ENCODE data around the gene DIRAS3.
"Not testable (repeated sequence)": the region's sequence is repeated elsewhere in the genome, so short reads cannot be mapped to it uniquely, and the experiment has no call there.

Gene DIRAS3

GRCh38 chr1:68010090-68010489 is 40.3 kb downstream of the DIRAS3 start:
- Histone ChIP-seq H3K4me1 (ENCODE audit: control insufficient read depth, insufficient read depth, low read depth, low read length) (no peaks in the 10 kb centered on the region), H3K4me2 (ENCODE audit: low read length, poor library complexity, severe bottlenecking) (no peak overlapping the region), H2BK5ac (ENCODE audit: low read depth, low read length, poor library complexity, severe bottlenecking) (no peak overlapping the region), H3K36me3 (ENCODE audit: control insufficient read depth in 1 of 2, insufficient read depth in 2 of 2, low read depth in 1 of 2, low read length in 2 of 2) (no peaks in the 10 kb centered on the region), H3K27me3 (ENCODE audit: control insufficient read depth in 1 of 2, insufficient read depth in 1 of 2, low read length in 2 of 2) (no peaks in the 10 kb centered on the region), H3K79me1 (replicated peaks; ENCODE audit: low read length, poor library complexity, severe bottlenecking) (no peaks in the 10 kb centered on the region), H4K8ac (ENCODE audit: low read length) (no peak overlapping the region), H3K4ac (ENCODE audit: low read depth in 1 of 2, low read length in 2 of 2) (no peak overlapping the region), H3K9me3 (ENCODE audit: control insufficient read depth, low read length) (no peaks in the 10 kb centered on the region), H3K9ac (ENCODE audit: low read length) (no peak overlapping the region), H4K91ac (ENCODE audit: low read length) (no peak overlapping the region), H3K27ac (ENCODE audit: low read length, poor library complexity, severe bottlenecking) (no peak overlapping the region), H3K14ac (ENCODE audit: low read length in 2 of 2) (no peak overlapping the region), H2BK120ac (ENCODE audit: low read depth, low read length) (no peak overlapping the region), H3K4me3 (ENCODE audit: insufficient read depth in 1 of 2, low read depth in 1 of 2, low read length in 2 of 2) (no peak overlapping the region), H2AK5ac (ENCODE audit: low read length, severe bottlenecking) (no peak overlapping the region), H3K23ac (ENCODE audit: low read length in 2 of 2) (no peak overlapping the region), H3K18ac (ENCODE audit: low read depth in 1 of 2, low read length in 2 of 2) (no peak overlapping the region), H2AFZ (ENCODE audit: low read depth, low read length) (no peak overlapping the region), H2BK15ac (ENCODE audit: low read depth, poor library complexity, severe bottlenecking) (no peak overlapping the region), H2BK12ac (ENCODE audit: low read length in 2 of 2) (no peak overlapping the region)
- DNase-seq = peak; percentile 33

DNA sequence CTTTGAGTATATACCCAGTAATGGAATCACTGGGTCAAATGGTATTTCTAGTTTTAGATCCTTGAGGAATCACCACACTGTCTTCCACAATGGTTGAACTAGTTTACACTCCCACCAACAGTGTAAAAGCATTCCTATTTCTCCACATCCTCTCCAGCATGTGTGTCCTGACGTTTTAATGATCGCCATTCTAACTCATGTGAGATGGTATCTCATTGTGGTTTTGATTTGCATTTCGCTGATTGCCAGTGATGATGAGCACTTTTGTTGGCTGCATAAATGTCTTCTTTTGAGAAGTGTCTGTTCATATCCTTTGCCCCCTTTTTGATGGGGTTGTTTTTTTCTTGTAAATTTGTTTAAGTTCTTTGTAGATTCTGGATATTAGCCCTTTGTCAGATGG is 46.8 kb downstream of the DIRAS3 start:
- H3K18ac ChIP-seq (ENCODE audit: low read depth in 1 of 2, low read length in 2 of 2); H3K9ac ChIP-seq (ENCODE audit: low read length); H3K23ac ChIP-seq (ENCODE audit: low read length in 2 of 2); H3K4me3 ChIP-seq (ENCODE audit: insufficient read depth in 1 of 2, low read depth in 1 of 2, low read length in 2 of 2); H2AK5ac ChIP-seq (ENCODE audit: low read length, severe bottlenecking); H3K4me2 ChIP-seq (ENCODE audit: low read length, poor library complexity, severe bottlenecking); H3K14ac ChIP-seq (ENCODE audit: low read length in 2 of 2); H3K36me3 ChIP-seq (ENCODE audit: control insufficient read depth in 1 of 2, insufficient read depth in 2 of 2, low read depth in 1 of 2, low read length in 2 of 2); H2BK12ac ChIP-seq (ENCODE audit: low read length in 2 of 2); DNase-seq; H4K91ac ChIP-seq (ENCODE audit: low read length); H3K79me1 ChIP-seq (replicated peaks; ENCODE audit: low read length, poor library complexity, severe bottlenecking); H2BK120ac ChIP-seq (ENCODE audit: low read depth, low read length); H2AFZ ChIP-seq (ENCODE audit: low read depth, low read length); H2BK15ac ChIP-seq (ENCODE audit: low read depth, poor library complexity, severe bottlenecking); H3K27me3 ChIP-seq (ENCODE audit: control insufficient read depth in 1 of 2, insufficient read depth in 1 of 2, low read length in 2 of 2); H3K4ac ChIP-seq (ENCODE audit: low read depth in 1 of 2, low read length in 2 of 2); H4K8ac ChIP-seq (ENCODE audit: low read length); H3K27ac ChIP-seq (ENCODE audit: low read length, poor library complexity, severe bottlenecking); H2BK5ac ChIP-seq (ENCODE audit: low read depth, low read length, poor library complexity, severe bottlenecking); H3K4me1 ChIP-seq (ENCODE audit: control insufficient read depth, insufficient read depth, low read depth, low read length): not testable (repeated sequence)
- WGBS = 83% methylated on average over 3 of the region's 3 CpGs
- peaks cover 16% of the 10 kb centered on the region for H3K9me3 ChIP-seq (ENCODE audit: control insufficient read depth, low read length)

- no peaks in the 10 kb centered on the region for H3K4me1 ChIP-seq (ENCODE audit: control insufficient read depth, insufficient read depth, low read depth, low read length)
- H3K9me3 ChIP-seq (ENCODE audit: control insufficient read depth, low read length) = peaks cover 16% of the 10 kb centered on the region
- H3K4ac ChIP-seq (ENCODE audit: low read depth in 1 of 2, low read length in 2 of 2) = no peak overlapping the region
- no peaks in the 10 kb centered on the region for H3K27me3 ChIP-seq (ENCODE audit: control insufficient read depth in 1 of 2, insufficient read depth in 1 of 2, low read length in 2 of 2)
- H2BK15ac ChIP-seq (ENCODE audit: low read depth, poor library complexity, severe bottlenecking) = no peak overlapping the region
- no peak overlapping the region for H3K4me3 ChIP-seq (ENCODE audit: insufficient read depth in 1 of 2, low read depth in 1 of 2, low read length in 2 of 2)
- no peak for DNase-seq
- no peak overlapping the region for H4K8ac ChIP-seq (ENCODE audit: low read length)
- no peak overlapping the region for H3K18ac ChIP-seq (ENCODE audit: low read depth in 1 of 2, low read length in 2 of 2)
- H3K36me3 ChIP-seq (ENCODE audit: control insufficient read depth in 1 of 2, insufficient read depth in 2 of 2, low read depth in 1 of 2, low read length in 2 of 2) = no peaks in the 10 kb centered on the region
- no CpG with 5 or more reads among the region's 1 CpG for WGBS
- H3K23ac ChIP-seq (ENCODE audit: low read length in 2 of 2) = no peak overlapping the region
- H2BK120ac ChIP-seq (ENCODE audit: low read depth, low read length) = no peak overlapping the region
- no peaks in the 10 kb centered on the region for H3K79me1 ChIP-seq (replicated peaks; ENCODE audit: low read length, poor library complexity, severe bottlenecking)
- H2AFZ ChIP-seq (ENCODE audit: low read depth, low read length) = no peak overlapping the region
- H3K14ac ChIP-seq (ENCODE audit: low read length in 2 of 2) = no peak overlapping the region
- no peak overlapping the region for H3K9ac ChIP-seq (ENCODE audit: low read length)
- no peak overlapping the region for H4K91ac ChIP-seq (ENCODE audit: low read length)
- no peak overlapping the region for H3K4me2 ChIP-seq (ENCODE audit: low read length, poor library complexity, severe bottlenecking)
- no peak overlapping the region for H2AK5ac ChIP-seq (ENCODE audit: low read length, severe bottlenecking)
- H2BK5ac ChIP-seq (ENCODE audit: low read depth, low read length, poor library complexity, severe bottlenecking) = no peak overlapping the region
- H2BK12ac ChIP-seq (ENCODE audit: low read length in 2 of 2) = no peak overlapping the region
- no peak overlapping the region for H3K27ac ChIP-seq (ENCODE audit: low read length, poor library complexity, severe bottlenecking)
These were observed 50.2 kb downstream of the DIRAS3 start for GRCh38 chr1:68000191-68000590.

DNA sequence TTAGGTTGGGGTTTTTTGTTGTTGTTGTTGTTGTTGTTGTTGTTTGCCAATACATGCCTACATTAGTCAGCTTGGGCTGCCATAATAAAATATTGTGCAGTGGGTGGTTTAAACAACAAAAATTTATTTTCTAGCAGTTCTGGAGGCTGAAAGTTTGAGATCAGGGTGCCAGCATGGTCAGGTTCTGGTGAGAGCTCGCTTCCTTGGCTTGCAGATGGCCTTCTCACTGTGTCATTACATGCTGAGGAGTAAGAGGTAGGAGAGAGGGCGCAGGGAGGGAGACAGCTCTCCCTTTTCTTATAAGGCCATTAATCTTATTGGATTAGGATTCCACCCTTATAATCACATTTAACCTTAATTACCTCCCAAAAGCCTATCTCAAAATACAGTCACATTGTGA is 52.7 kb downstream of the DIRAS3 start:
- no peak overlapping the region for H2AFZ ChIP-seq (ENCODE audit: low read depth, low read length)

More for the DNA sequence above, 52.7 kb downstream of the DIRAS3 start:
- H3K4me2 ChIP-seq (ENCODE audit: low read length, poor library complexity, severe bottlenecking) = no peak overlapping the region
- no peak overlapping the region for H4K91ac ChIP-seq (ENCODE audit: low read length)
- no peak overlapping the region for H2BK120ac ChIP-seq (ENCODE audit: low read depth, low read length)
- no peaks in the 10 kb centered on the region for H3K36me3 ChIP-seq (ENCODE audit: control insufficient read depth in 1 of 2, insufficient read depth in 2 of 2, low read depth in 1 of 2, low read length in 2 of 2)
- DNase-seq = no peak
- no peak overlapping the region for H3K4me3 ChIP-seq (ENCODE audit: insufficient read depth in 1 of 2, low read depth in 1 of 2, low read length in 2 of 2)
- H3K9me3 ChIP-seq (ENCODE audit: control insufficient read depth, low read length) = peaks cover 30% of the 10 kb centered on the region
- H2BK5ac ChIP-seq (ENCODE audit: low read depth, low read length, poor library complexity, severe bottlenecking) = no peak overlapping the region
- no peak overlapping the region for H4K8ac ChIP-seq (ENCODE audit: low read length)
- H3K14ac ChIP-seq (ENCODE audit: low read length in 2 of 2) = no peak overlapping the region
- no peak overlapping the region for H3K4ac ChIP-seq (ENCODE audit: low read depth in 1 of 2, low read length in 2 of 2)
- H3K27ac ChIP-seq (ENCODE audit: low read length, poor library complexity, severe bottlenecking) = no peak overlapping the region
- no peak overlapping the region for H2BK15ac ChIP-seq (ENCODE audit: low read depth, poor library complexity, severe bottlenecking)
- no peak overlapping the region for H3K23ac ChIP-seq (ENCODE audit: low read length in 2 of 2)
- H2BK12ac ChIP-seq (ENCODE audit: low read length in 2 of 2) = no peak overlapping the region
- H3K18ac ChIP-seq (ENCODE audit: low read depth in 1 of 2, low read length in 2 of 2) = no peak overlapping the region
- H3K9ac ChIP-seq (ENCODE audit: low read length) = no peak overlapping the region
- WGBS = 79% methylated on average over 2 of the region's 2 CpGs
- no peaks in the 10 kb centered on the region for H3K79me1 ChIP-seq (replicated peaks; ENCODE audit: low read length, poor library complexity, severe bottlenecking)
- H2AK5ac ChIP-seq (ENCODE audit: low read length, severe bottlenecking) = no peak overlapping the region
- H3K4me1 ChIP-seq (ENCODE audit: control insufficient read depth, insufficient read depth, low read depth, low read length) = no peaks in the 10 kb centered on the region
- H3K27me3 ChIP-seq (ENCODE audit: control insufficient read depth in 1 of 2, insufficient read depth in 1 of 2, low read length in 2 of 2) = no peaks in the 10 kb centered on the region
